Stomach (tissue), 9 donors: ENCODE data around the gene LITAFD. TPM values are rescaled to one million over a fixed set of nuclear protein-coding genes. Genes with fewer than 3 reads are reported as not detected.

Experiments
- DNase-seq, 2 donors: peaks; one replicate each; pipeline versions ENCODE4 v3.0.0 to v3.0.0-alpha.2; 2013 to 2019
- H3K27ac ChIP-seq, 5 donors: fragments of 200-600 bp in 4 of 5; sonication (generic) in 4 of 5; one replicate each; pipeline ENCODE4 v1.5.1; 2013 to 2019; ENCODE audit warnings: mild to moderate bottlenecking in 1 of 5, moderate library complexity in 1 of 5
- H3K27me3 ChIP-seq, 3 donors: fragments of 200-600 bp; sonication (generic); one replicate each; pipeline ENCODE4 v1.5.1; 2017 to 2019; ENCODE audit warnings: mixed run types in 1 of 3
- H3K36me3 ChIP-seq, 4 donors: fragments of 200-600 bp; sonication (generic); 1 replicate in 3 of 4; 2 replicates in 1 of 4; pipeline ENCODE4 v1.5.1; 2016 to 2019
- H3K4me1 ChIP-seq, 4 donors: fragments of 200-600 bp; sonication (generic); one replicate each; pipeline ENCODE4 v1.5.1; 2016 to 2019
- H3K4me3 ChIP-seq, 4 donors: fragments of 200-600 bp; sonication (generic) in 3 of 4; one replicate each; pipeline ENCODE4 v1.5.1; 2016 to 2019; ENCODE audit warnings: mild to moderate bottlenecking in 1 of 4
- H3K9me3 ChIP-seq, 4 donors: fragments of 200-600 bp; sonication (generic); one replicate each; pipeline ENCODE4 v1.5.1; 2016 to 2019
- EP300 ChIP-seq: sonication (generic); formaldehyde crosslinking; IDR thresholded peaks from one replicate; pipeline ENCODE4 v1.6.1; 2017; ENCODE audit warnings: antibody characterized with exemption
- POLR2A ChIP-seq, 4 donors: fragments of 450-650 bp; IDR thresholded peaks; one replicate each; pipeline ENCODE4 v1.6.1; 2016; ENCODE audit warnings: antibody characterized with exemption in 4 of 4, control low read depth in 2 of 4, mild to moderate bottlenecking in 1 of 4, moderate library complexity in 1 of 4
- POLR2AphosphoS5 ChIP-seq, 3 donors: sonication (generic); formaldehyde crosslinking; IDR thresholded peaks; one replicate each; pipeline ENCODE4 v1.6.1; 2016; ENCODE audit warnings: antibody characterized with exemption in 3 of 3
- WGBS, 5 donors: extraction: QIAGEN DNeasy Blood & Tissue Kit in 3 of 5; methylation state at CpG; one replicate each; pipeline versions ENCODE4 v1.1.5 to v1.1.7; 2013 to 2018; 5-methylcytosine and 5-hydroxymethylcytosine counted together
- intact Hi-C: fragments of 100-400 bp; cut with DNase I; formaldehyde crosslinking; loops from one replicate; pipeline ENCODE4 v1.15.1; 2023; ENCODE audit warnings: low total_unique reads
- polyA plus RNA-seq, 3 donors: library from polyadenylated mRNA; stranded (reverse); fragments of 200-250 nt; gene quantifications; one replicate each; pipeline ENCODE4 v1.2.3, GENCODE V29; 2013
- total RNA-seq, 5 donors: library from RNA; depleted of rRNA; stranded (reverse); fragments of >200 nt; gene quantifications; one replicate each; pipeline versions ENCODE4 v1.1.0 to v1.2.3, GENCODE V29; 2014 to 2016
- TF ChIP-seq, protein P1 (sequence below), 7 experiments: fragments of 450-650 bp in 4 of 7; fragments of 200-600 bp in 3 of 7; sonication (generic) in 3 of 7; IDR thresholded peaks; one replicate each; pipeline ENCODE4 v1.5.1; 2016 to 2019; ENCODE audit warnings: antibody characterized with exemption in 7 of 7, control low read depth in 2 of 7, mild to moderate bottlenecking in 1 of 7
- donor health status: healthy with polysubstance abuse.
- donor health status: Bipolar disorder and iron deficiency.
- donor health status: healthy.

The LITAFD gene
- total and polyA plus RNA-seq, 8 donors = not detected

DNA sequence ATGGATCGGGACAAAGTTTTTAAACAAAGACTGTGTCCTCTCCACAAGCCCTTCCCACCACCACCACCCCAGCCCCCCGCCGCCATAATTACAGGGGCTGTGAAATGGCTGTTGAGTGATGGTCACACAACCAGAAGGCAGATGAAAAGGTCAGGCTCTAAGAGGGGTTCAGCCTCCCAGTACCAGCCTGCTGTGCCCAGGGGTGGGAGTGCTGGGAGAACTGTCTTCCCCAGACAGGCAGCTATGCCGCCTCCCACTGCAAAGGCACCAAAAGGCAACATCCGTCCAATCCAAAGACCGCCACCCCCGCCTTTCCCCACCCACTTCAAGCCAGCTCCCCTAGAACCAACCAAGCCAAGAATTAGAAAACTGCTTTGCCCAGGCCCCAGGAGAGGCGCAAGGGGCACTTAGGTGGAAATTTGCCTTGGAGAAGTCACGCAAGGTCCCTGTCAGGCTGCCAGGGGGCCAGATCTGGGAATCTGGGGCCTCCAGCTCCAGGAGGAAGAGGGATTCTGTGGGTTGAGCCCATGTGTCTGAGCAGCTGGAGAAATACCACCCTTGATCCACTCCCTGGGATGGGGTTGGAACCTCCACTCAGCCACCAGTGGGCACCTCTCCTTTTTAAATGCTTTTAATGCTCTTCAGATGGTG lies 27.7 kb upstream of the LITAFD start:
- intact Hi-C loops = no loop called here
- TF ChIP-seq, protein P1, sequence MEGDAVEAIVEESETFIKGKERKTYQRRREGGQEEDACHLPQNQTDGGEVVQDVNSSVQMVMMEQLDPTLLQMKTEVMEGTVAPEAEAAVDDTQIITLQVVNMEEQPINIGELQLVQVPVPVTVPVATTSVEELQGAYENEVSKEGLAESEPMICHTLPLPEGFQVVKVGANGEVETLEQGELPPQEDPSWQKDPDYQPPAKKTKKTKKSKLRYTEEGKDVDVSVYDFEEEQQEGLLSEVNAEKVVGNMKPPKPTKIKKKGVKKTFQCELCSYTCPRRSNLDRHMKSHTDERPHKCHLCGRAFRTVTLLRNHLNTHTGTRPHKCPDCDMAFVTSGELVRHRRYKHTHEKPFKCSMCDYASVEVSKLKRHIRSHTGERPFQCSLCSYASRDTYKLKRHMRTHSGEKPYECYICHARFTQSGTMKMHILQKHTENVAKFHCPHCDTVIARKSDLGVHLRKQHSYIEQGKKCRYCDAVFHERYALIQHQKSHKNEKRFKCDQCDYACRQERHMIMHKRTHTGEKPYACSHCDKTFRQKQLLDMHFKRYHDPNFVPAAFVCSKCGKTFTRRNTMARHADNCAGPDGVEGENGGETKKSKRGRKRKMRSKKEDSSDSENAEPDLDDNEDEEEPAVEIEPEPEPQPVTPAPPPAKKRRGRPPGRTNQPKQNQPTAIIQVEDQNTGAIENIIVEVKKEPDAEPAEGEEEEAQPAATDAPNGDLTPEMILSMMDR (IDR thresholded peaks at IDR 0.05) = no peak
- TF ChIP-seq EP300 (no peak), POLR2AphosphoS5 (IDR thresholded peaks at IDR 0.05) (no peak), POLR2A (IDR thresholded peaks at IDR 0.05) (no peak)
- peaks cover 62 to 93% (median 91%) of the 10 kb centered on the region in 4 donors for H3K36me3 ChIP-seq
- H3K27ac ChIP-seq = peak overlapping the region in 3 of 5 donors; percentile 11 to 29 (median 27)
- peaks cover 9 to 42% (median 31%) of the 10 kb centered on the region in 4 donors for H3K4me1 ChIP-seq
- H3K9me3 ChIP-seq = no peaks in the 10 kb centered on the region
- H3K27me3 ChIP-seq = no peaks in the 10 kb centered on the region
- DNase-seq = no peak
- 83 to 90% (median 88%) methylated on average over 9 of the region's 9 CpGs for WGBS, 5 donors
- no peak overlapping the region for H3K4me3 ChIP-seq

DNA sequence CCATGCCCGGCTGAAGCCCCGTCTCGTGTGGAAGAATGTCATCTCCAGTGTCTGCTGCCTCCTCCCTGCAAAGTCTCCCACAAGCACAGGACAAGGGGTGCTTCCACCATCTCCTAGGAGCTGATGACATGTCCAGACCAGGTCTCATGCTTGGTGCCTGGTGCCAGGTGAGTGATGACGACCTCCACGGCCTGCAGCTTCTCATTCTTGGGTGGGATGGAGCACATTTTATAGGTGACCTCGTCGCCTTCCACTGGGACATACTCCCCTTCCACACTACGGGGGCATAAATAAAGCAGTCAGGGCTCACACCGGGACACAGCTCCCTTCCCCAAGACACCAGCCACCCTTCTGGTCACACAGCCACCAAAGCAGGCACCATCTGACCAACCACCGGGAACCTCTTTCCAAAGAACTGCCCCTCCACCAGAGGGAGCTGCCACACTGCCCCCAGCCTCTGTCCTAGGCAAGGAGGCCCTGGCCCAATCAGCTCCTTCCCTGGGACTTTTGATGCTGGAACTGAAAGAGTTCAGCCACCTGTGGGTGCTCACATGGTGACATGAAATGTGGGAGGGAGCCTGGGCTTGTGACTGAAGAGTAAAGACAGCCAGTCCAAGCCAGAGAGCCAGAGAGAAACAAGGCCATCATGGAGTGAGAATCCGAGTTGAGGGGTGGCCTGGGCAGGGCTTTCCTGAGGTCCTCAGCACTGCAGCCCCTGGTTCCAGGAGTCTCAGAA lies 26.9 kb upstream of the LITAFD start:
- DNase-seq = no peak
- peak overlapping the region in 3 of 5 donors; percentile 11 to 33 (median 29) for H3K27ac ChIP-seq
- 90 to 94% (median 92%) methylated on average over 10 to 11 of the region's 11 CpGs for WGBS, 5 donors
- no peak overlapping the region for H3K4me3 ChIP-seq
- H3K4me1 ChIP-seq = peaks cover 15 to 42% (median 31%) of the 10 kb centered on the region in 4 donors
- intact Hi-C loops = no loop called here
- H3K27me3 ChIP-seq = no peaks in the 10 kb centered on the region
- TF ChIP-seq, protein P1 (IDR thresholded peaks at IDR 0.05) = no peak
- TF ChIP-seq EP300 = no peak
- H3K9me3 ChIP-seq = no peaks in the 10 kb centered on the region
- H3K36me3 ChIP-seq = peaks cover 54 to 87% (median 84%) of the 10 kb centered on the region in 4 donors

GRCh38 chr16:8855972-8856371 lies 26.2 kb upstream of the LITAFD start:
- WGBS, 5 donors = 52 to 70% (median 59%) methylated on average over 5 of the region's 5 CpGs
- H3K9me3 ChIP-seq = no peaks in the 10 kb centered on the region
- TF ChIP-seq EP300 (no peak), POLR2AphosphoS5 (IDR thresholded peaks at IDR 0.05) (no peak), POLR2A (IDR thresholded peaks at IDR 0.05) (no peak)
- TF ChIP-seq, protein P1 (IDR thresholded peaks at IDR 0.05) = no peak
- intact Hi-C loops = no loop called here
- H3K4me1 ChIP-seq = peaks cover 18 to 43% (median 33%) of the 10 kb centered on the region in 4 donors
- no peaks in the 10 kb centered on the region for H3K27me3 ChIP-seq
- H3K36me3 ChIP-seq = peaks cover 48 to 80% (median 77%) of the 10 kb centered on the region in 4 donors
- no peak for DNase-seq
- peak overlapping the region in 1 of 5 donors; percentile 23 for H3K27ac ChIP-seq
- no peak overlapping the region for H3K4me3 ChIP-seq

- intact Hi-C loops = no loop called here
- DNase-seq = no peak
- Histone ChIP-seq H3K36me3 (peaks cover 41 to 47% (median 47%) of the 10 kb centered on the region in 4 donors), H3K9me3 (no peaks in the 10 kb centered on the region), H3K4me3 (peak overlapping the region in 1 of 4 donors; percentile 6), H3K4me1 (peaks cover 48 to 64% (median 60%) of the 10 kb centered on the region in 4 donors), H3K27me3 (no peaks in the 10 kb centered on the region), H3K27ac (peak overlapping the region in 4 of 5 donors; percentile 58 to 94 (median 82))
- WGBS, 5 donors = 85 to 91% (median 88%) methylated on average over 21 to 31 of the region's 31 CpGs
- TF ChIP-seq, protein P1 (IDR thresholded peaks at IDR 0.05) = no peak
- TF ChIP-seq POLR2A (IDR thresholded peaks at IDR 0.05) (no peak), EP300 (no peak), POLR2AphosphoS5 (IDR thresholded peaks at IDR 0.05) (no peak)
These were observed 22.9 kb upstream of the LITAFD start for GRCh38 chr16:8858994-8859912.
